AG09319 (cell line): ENCODE measurements around the gene TAF10.
A peak's percentile ranks its signal among the peaks of the same experiment; 100 is the strongest.

Experiments
- DNase-seq: peaks from one replicate; pipeline ENCODE4 v3.0.0-alpha.2; 2010; ENCODE audit warnings: low read depth; ENCODE audit errors: extremely low read depth
- TF ChIP-seq, protein P1 (sequence below): IDR thresholded peaks from 2 replicates; pipeline ENCODE4 v1.5.1; 2011; ENCODE audit warnings: low read depth, mild to moderate bottlenecking, inconsistent platforms, low read length, moderate library complexity

Gene TAF10

DNA sequence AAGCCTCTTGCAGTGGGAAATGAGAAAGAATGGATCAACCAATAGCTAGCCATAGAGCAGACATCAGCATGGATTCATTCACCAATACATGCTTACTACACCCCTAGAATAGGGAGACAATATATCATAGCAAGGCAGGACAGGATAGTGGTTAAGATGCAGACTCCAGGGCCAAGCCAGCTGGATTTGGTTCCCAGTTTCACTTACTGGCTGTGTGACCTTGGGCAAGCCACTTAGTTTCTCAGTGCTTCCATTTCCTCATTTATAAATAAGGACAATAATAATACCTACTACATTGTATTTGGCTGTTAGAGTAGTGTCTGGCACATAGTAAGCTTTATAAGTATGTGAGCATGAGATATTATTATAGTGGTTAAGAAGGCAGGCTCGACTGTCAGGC is 36.5 kb upstream of the TAF10 start:
- TF ChIP-seq, protein P1, sequence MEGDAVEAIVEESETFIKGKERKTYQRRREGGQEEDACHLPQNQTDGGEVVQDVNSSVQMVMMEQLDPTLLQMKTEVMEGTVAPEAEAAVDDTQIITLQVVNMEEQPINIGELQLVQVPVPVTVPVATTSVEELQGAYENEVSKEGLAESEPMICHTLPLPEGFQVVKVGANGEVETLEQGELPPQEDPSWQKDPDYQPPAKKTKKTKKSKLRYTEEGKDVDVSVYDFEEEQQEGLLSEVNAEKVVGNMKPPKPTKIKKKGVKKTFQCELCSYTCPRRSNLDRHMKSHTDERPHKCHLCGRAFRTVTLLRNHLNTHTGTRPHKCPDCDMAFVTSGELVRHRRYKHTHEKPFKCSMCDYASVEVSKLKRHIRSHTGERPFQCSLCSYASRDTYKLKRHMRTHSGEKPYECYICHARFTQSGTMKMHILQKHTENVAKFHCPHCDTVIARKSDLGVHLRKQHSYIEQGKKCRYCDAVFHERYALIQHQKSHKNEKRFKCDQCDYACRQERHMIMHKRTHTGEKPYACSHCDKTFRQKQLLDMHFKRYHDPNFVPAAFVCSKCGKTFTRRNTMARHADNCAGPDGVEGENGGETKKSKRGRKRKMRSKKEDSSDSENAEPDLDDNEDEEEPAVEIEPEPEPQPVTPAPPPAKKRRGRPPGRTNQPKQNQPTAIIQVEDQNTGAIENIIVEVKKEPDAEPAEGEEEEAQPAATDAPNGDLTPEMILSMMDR: no peak
- DNase-seq: no peak

DNA sequence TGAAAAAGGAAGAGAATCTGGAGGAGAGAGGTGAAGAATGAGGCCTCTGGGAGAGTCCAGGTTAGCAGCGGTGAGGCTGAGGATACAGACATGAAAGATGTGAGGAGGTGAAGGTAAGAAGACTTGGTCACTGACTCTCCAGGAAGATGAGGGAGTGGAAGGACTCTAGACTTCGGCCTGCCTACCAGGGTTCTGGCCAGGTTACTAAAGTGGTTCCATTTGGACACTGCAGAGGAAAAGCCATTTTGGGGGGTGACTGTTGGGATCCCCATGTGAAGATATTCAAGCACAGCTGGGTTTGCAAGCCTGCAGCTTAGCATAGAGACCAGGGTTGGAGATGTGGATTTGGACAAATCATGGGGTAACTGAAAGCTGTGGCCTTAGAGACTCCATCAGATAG is 35.8 kb upstream of the TAF10 start:
- TF ChIP-seq, protein P1: no peak
- DNase-seq: no peak

DNA sequence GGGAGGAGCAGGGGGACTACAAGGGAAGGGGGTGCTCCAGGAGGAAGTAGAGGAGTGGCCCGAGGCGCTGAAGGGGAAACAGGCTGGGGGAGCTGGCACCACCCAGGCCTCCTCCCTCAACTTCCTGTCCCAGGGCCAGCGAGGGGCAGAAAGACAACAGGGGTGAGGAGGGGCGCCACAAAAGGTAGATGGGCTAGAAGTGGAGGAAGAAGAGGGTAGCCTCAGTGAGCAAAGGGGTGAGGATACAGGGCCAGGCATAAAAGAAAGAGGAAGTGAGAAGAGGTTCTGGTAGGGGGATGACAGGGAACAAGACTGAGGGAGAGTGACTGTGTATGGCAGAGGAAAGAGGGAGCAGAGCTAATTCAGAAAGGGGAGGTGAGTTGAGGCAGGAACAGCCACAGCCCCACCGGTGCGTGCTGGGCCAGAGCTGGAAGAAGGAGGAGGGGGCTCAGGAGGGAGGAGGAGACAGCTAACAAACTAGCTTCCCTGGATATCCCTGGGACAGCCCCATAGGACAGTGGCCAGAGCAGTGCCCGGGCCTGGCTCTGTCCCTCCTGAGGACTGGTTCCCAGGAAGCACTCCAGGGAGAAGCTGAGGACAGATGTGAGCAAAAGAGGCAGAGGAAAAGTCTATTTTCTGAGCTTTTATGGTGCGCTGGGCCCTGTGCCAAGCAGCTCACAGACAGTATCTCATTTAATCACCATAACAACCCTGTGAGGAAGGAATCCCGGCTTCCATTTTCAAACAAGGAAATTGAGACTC is 35.1 kb upstream of the TAF10 start:
- TF ChIP-seq, protein P1: no peak
- DNase-seq: no peak

DNA sequence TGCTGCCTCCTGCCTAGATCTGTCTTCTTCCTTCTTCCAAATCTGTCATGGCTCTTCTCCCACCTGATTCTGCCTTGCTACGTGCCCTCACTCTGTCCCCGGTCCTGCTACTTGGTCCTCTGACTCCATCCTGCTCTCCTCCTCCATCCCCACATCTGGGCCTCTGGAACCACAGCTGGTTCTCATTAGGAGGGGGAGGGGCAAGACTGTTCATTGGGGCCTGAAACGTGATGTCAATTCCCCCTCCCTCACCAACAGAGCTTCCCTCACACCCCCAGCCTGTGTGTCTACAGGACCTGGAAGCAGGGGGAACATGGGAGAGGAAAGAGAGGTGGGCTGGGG is 34.5 kb upstream of the TAF10 start:
- peak; percentile 48 for DNase-seq
- TF ChIP-seq, protein P1: no peak

DNA sequence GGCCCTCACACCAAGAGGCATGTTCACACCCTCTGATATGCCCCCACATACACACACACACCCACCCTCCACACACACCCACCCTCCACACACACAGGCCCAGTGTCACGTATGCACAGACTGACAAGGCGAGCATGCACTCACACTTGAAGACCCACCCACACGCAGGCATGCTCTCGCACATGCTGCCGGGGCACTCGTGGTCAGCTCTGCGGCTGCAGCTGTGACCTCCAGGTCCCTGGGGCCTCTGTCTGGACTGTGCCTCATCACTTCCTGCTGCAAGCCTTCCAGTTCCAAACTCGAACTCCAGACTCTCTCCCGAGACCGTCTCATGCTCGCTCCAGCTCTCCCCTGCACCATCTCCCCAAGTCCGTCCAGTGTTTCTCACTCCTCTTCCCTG is 34.1 kb upstream of the TAF10 start:
- DNase-seq: peak; percentile 37
- TF ChIP-seq, protein P1: no peak

DNA sequence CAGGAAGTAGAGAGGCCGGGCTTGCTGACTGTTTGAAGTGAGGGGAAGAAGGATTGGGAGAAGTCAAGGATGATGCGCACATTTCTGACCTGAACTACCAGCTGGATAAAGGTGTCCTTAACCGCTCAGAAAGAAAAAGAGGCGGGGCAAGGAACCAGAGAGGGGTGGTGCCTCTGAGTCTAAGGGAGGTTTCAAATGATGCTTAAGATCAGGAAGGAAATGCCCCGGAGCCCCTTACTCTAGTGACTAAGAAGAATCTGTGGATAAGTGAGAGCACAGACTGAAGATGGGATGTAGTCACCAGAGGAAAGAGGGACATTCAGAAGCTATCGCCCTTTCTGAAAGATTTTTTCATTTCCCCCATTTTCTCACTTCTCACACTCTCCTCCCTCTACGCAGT is 30.9 kb upstream of the TAF10 start:
- DNase-seq: no peak
- TF ChIP-seq, protein P1: no peak

DNA sequence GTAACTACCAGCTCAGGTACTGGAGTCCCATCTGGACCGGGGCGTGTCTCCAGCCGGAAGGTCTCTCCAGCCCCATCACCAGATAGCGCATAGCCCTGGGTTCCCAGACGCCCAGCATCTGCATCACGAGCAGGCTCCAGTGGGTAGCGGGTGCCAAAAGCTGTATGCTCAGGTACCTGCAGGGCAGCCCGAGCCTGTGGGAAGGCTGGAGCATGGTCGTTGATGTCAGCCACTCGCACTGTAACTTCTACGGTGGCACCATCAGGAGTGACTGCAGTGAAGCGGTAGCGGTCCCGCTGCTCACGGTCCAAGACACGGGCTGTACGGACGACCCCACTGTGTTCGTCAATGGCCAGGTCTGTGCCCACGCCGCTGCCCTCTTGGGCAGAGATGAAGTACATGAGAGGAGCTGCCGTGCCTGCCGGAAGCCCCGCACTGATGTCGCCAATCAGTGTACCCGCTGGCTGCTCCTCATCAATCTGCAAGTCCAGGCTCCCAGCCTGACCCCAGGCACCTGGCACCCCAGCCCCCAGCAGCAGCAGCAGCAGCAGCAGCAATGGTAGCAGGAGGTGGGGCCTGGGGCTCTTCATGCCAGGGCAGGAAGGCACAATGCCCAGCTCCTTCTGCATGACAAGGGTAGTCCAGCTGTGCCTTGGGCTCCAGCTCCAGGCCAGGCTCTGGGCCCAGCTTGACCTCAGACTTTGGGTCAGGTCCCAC is 29.1 kb upstream of the TAF10 start:
- TF ChIP-seq, protein P1: no peak
- no peak for DNase-seq
